GM12892 (cell line): ENCODE data around the gene DLG2.

Experiments used
- POLR2A ChIP-seq: IDR thresholded peaks from 2 replicates; pipeline ENCODE4 v1.6.1; 2011; ENCODE audit warnings: low read depth, low read length, control low read depth
- POLR2AphosphoS5 ChIP-seq: IDR thresholded peaks from 2 replicates; pipeline ENCODE4 v1.6.1; 2011; ENCODE audit warnings: low read depth, low read length, control low read depth
- TAF1 ChIP-seq: IDR thresholded peaks from 2 replicates; pipeline ENCODE4 v1.6.1; 2011; ENCODE audit warnings: low read depth, mild to moderate bottlenecking, control low read depth, low read length, borderline replicate concordance

GRCh38 chr11:83721263-83721662 lies 1905.9 kb downstream of the DLG2 start:
- TF ChIP-seq POLR2A, result no peak
- TF ChIP-seq POLR2AphosphoS5, result no peak
- no peak for TF ChIP-seq TAF1
